Caco-2 (cell line): ENCODE results near the gene ABI3BP. TPM values are rescaled to one million over a fixed set of nuclear protein-coding genes. Genes with fewer than 3 reads are reported as not detected.

Experiments used
- BruUV-seq: library from RNA; stranded (reverse); fragments of 400-500 nt; replicated peaks from 2 replicates; lab custom pipeline; 2021; lab: Mats Ljungman, UMichigan
- CTCF ChIA-PET: fragments of 300-600 bp; sonication (Branson Sonifier 250); formaldehyde crosslinking; loops from one replicate; lab custom pipeline; 2022; ENCODE audit warnings: antibody characterized with exemption; lab: Charles Lee
- POLR2A ChIA-PET: fragments of 300-600 bp; sonication (Branson Sonifier 250); formaldehyde crosslinking; loops from one replicate; lab custom pipeline; 2022; ENCODE audit warnings: antibody characterized with exemption; lab: Charles Lee
- DNase-seq, 2 experiments: peaks; one replicate each; pipeline versions ENCODE4 v3.0.0 to v3.0.0-alpha.2; 2020 to 2022
- H3K27me3 ChIP-seq: replicated peaks from 2 replicates; pipeline ENCODE4 v1.6.0; 2011; ENCODE audit warnings: low read length; ENCODE audit not compliant: control insufficient read depth, insufficient read depth
- H3K36me3 ChIP-seq: 2 replicates; pipeline ENCODE4 v1.5.1; 2011; ENCODE audit warnings: low read length; ENCODE audit not compliant: control insufficient read depth, insufficient read depth
- H3K4me1 ChIP-seq: fragments of 250-450 bp; sonication (Bioruptor Pico); 2 replicates; pipeline ENCODE4 v1.5.1; 2020; ENCODE audit warnings: mild to moderate bottlenecking
- H3K4me3 ChIP-seq: 2 replicates; pipeline ENCODE4 v1.5.1; 2011; ENCODE audit warnings: low read depth, mild to moderate bottlenecking, control low read depth, low read length
- H3K9me3 ChIP-seq: fragments of 250-450 bp; sonication (Bioruptor Pico); 2 replicates; pipeline ENCODE4 v1.5.1; 2020; ENCODE audit warnings: mild to moderate bottlenecking, moderate library complexity
- H3K27ac Mint-ChIP-seq: one replicate; pipeline ENCODE4 v1.8.0; 2022; ENCODE audit warnings: mixed read lengths; ENCODE audit not compliant: unreplicated experiment
- H3K27me3 Mint-ChIP-seq: one replicate; pipeline ENCODE4 v1.8.0; 2022; ENCODE audit warnings: mixed read lengths; ENCODE audit not compliant: insufficient read depth, unreplicated experiment
- H3K36me3 Mint-ChIP-seq: one replicate; pipeline ENCODE4 v1.8.0; 2022; ENCODE audit warnings: mild to moderate bottlenecking, mixed read lengths; ENCODE audit not compliant: insufficient read depth, unreplicated experiment
- H3K4me1 Mint-ChIP-seq: one replicate; pipeline ENCODE4 v1.8.0; 2022; ENCODE audit warnings: low read depth, mixed read lengths; ENCODE audit not compliant: unreplicated experiment
- H3K4me3 Mint-ChIP-seq: one replicate; pipeline ENCODE4 v1.8.0; 2022; ENCODE audit warnings: mild to moderate bottlenecking, moderate library complexity, mixed read lengths; ENCODE audit not compliant: unreplicated experiment
- H3K9me3 Mint-ChIP-seq: one replicate; pipeline ENCODE4 v1.8.0; 2022; ENCODE audit warnings: mixed read lengths; ENCODE audit not compliant: unreplicated experiment
- intact Hi-C: fragments of 100-400 bp; cut with micrococcal nuclease; formaldehyde crosslinking; loops from one replicate; pipeline ENCODE4 v1.10.0; 2022; ENCODE audit not compliant: unreplicated experiment
- total RNA-seq: library from RNA; stranded (reverse); gene quantifications from 2 replicates; pipeline ENCODE4 v1.2.3, GENCODE V29; 2022
- TF ChIP-seq, protein P1 (sequence below), 2 experiments: fragments of 200-600 bp in 1 of 2; IDR thresholded peaks; 1 replicate in 1 of 2; 2 replicates in 1 of 2; pipeline versions ENCODE4 v1.5.1 to v1.8.0; 2011 to 2022; ENCODE audit warnings: antibody characterized with exemption in 1 of 2, control low read depth in 1 of 2, inconsistent platforms in 1 of 2, low read depth in 1 of 2, low read length in 1 of 2, mild to moderate bottlenecking in 1 of 2, moderate library complexity in 1 of 2; ENCODE audit not compliant: insufficient read depth in 1 of 2, severe bottlenecking in 1 of 2, unreplicated experiment in 1 of 2

Gene ABI3BP
- total RNA-seq, 1 experiment from 2014 or later, result not detected

DNA sequence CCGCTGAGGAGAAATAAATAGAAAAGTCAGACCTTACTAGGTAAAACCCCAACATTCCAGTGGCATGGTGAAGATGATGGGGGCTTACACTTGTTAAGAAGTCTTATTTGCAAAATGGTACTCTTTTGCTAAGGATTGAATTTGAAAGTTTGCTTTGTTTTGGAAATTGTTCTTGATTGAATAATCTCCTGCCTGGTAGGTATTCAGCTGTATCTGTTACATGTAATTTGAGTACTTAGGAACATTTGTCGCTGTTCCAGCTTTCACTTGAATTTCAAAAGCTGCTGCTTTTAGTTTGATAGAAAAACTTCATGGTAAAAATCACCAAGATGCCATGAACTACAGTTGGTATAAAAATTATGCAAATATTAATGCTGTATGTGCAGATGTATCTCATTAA lies 239.4 kb downstream of the ABI3BP start:
- Mint-ChIP-seq H3K27me3 (no peaks in the 10 kb centered on the region), H3K4me1 (no peaks in the 10 kb centered on the region), H3K27ac (no peak overlapping the region), H3K9me3 (no peaks in the 10 kb centered on the region), H3K4me3 (no peak overlapping the region), H3K36me3 (peaks cover 54% of the 10 kb centered on the region)
- no TSS peak for BruUV-seq
- TF ChIP-seq, protein P1, sequence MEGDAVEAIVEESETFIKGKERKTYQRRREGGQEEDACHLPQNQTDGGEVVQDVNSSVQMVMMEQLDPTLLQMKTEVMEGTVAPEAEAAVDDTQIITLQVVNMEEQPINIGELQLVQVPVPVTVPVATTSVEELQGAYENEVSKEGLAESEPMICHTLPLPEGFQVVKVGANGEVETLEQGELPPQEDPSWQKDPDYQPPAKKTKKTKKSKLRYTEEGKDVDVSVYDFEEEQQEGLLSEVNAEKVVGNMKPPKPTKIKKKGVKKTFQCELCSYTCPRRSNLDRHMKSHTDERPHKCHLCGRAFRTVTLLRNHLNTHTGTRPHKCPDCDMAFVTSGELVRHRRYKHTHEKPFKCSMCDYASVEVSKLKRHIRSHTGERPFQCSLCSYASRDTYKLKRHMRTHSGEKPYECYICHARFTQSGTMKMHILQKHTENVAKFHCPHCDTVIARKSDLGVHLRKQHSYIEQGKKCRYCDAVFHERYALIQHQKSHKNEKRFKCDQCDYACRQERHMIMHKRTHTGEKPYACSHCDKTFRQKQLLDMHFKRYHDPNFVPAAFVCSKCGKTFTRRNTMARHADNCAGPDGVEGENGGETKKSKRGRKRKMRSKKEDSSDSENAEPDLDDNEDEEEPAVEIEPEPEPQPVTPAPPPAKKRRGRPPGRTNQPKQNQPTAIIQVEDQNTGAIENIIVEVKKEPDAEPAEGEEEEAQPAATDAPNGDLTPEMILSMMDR (IDR thresholded peaks at IDR 0.05; ENCODE audit: insufficient read depth in 1 of 2, low read depth in 1 of 2, low read length in 1 of 2, severe bottlenecking in 1 of 2, unreplicated experiment in 1 of 2), result no peak
- Histone ChIP-seq H3K27me3 (no peaks in the 10 kb centered on the region), H3K4me3 (no peak overlapping the region), H3K4me1 (no peaks in the 10 kb centered on the region), H3K9me3 (no peaks in the 10 kb centered on the region), H3K36me3 (no peaks in the 10 kb centered on the region)
- POLR2A ChIA-PET, result interaction anchor here (0.7 kb wide), 1 partner anchor 461 kb away, joined by 3 read pairs; no protein-coding TSS in a partner anchor
- CTCF ChIA-PET, result no interaction called here
- intact Hi-C loops, result no loop called here
- no peak for DNase-seq

DNA sequence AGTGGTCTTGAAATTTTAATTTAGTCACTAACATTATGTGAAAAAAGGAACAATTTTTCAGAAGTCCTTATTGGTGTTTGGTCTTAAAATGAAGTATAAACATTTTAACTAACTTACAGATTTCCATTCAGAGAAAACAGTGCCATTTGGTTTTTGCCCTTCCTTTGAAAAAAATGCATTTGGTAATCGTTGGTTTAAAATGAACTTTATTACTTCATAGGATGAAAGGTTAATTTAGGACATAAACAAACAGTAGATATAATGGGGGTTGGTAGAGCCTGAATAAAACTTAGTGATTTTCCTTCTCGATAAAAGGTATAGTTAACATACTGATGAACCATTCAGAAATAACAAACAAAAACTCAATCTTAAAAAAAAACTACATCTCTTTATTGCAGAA lies 244.3 kb downstream of the ABI3BP start:
- no peak overlapping the region for H3K27ac Mint-ChIP-seq
- CTCF ChIA-PET, result no interaction called here
- no TSS peak for BruUV-seq
- Histone ChIP-seq H3K27me3 (no peaks in the 10 kb centered on the region), H3K4me3 (no peak overlapping the region), H3K4me1 (no peaks in the 10 kb centered on the region), H3K36me3 (no peaks in the 10 kb centered on the region), H3K9me3 (no peaks in the 10 kb centered on the region)
- DNase-seq, result no peak
- POLR2A ChIA-PET, result no interaction called here
- no peak overlapping the region for H3K4me3 Mint-ChIP-seq
- intact Hi-C loops, result loop anchor here (10.0 kb wide), 1 partner anchor 626 kb away; no protein-coding TSS in a partner anchor
- no peaks in the 10 kb centered on the region for H3K27me3 Mint-ChIP-seq
- TF ChIP-seq, protein P1 (IDR thresholded peaks at IDR 0.05; ENCODE audit: insufficient read depth in 1 of 2, low read depth in 1 of 2, low read length in 1 of 2, severe bottlenecking in 1 of 2, unreplicated experiment in 1 of 2), result no peak
- H3K36me3 Mint-ChIP-seq, result peaks cover 62% of the 10 kb centered on the region
- no peaks in the 10 kb centered on the region for H3K9me3 Mint-ChIP-seq
- H3K4me1 Mint-ChIP-seq, result no peaks in the 10 kb centered on the region

DNA sequence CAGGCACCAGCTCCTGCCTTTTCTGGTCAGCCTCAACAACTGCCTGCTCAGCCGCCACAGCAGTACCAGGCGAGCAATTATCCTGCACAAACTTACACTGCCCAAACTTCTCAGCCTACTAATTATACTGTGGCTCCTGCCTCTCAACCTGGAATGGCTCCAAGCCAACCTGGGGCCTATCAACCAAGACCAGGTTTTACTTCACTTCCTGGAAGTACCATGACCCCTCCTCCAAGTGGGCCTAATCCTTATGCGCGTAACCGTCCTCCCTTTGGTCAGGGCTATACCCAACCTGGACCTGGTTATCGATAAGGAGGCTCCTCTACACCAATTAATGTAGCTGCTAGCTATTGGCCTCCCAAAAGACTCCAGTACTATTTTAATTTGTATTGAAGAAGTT lies 245.0 kb downstream of the ABI3BP start:
- ChIA-PET CTCF (no interaction called here), POLR2A (no interaction called here)
- Histone ChIP-seq H3K27me3 (no peaks in the 10 kb centered on the region), H3K36me3 (no peaks in the 10 kb centered on the region), H3K4me3 (no peak overlapping the region), H3K4me1 (no peaks in the 10 kb centered on the region), H3K9me3 (no peaks in the 10 kb centered on the region)
- H3K4me1 Mint-ChIP-seq, result no peaks in the 10 kb centered on the region
- no peaks in the 10 kb centered on the region for H3K9me3 Mint-ChIP-seq
- intact Hi-C loops, result loop anchor here (10.0 kb wide), 1 partner anchor 627 kb away; no protein-coding TSS in a partner anchor
- BruUV-seq, result no TSS peak
- no peak for DNase-seq
- no peak overlapping the region for H3K27ac Mint-ChIP-seq
- no peaks in the 10 kb centered on the region for H3K27me3 Mint-ChIP-seq
- TF ChIP-seq, protein P1 (IDR thresholded peaks at IDR 0.05; ENCODE audit: insufficient read depth in 1 of 2, low read depth in 1 of 2, low read length in 1 of 2, severe bottlenecking in 1 of 2, unreplicated experiment in 1 of 2), result no peak
- no peak overlapping the region for H3K4me3 Mint-ChIP-seq
- H3K36me3 Mint-ChIP-seq, result peaks cover 68% of the 10 kb centered on the region
